Bladder microvascular endothelial cell (primary cell): Measurements from ENCODE around the gene EOGT. TPM values are rescaled to one million over a fixed set of nuclear protein-coding genes. Genes with fewer than 3 reads are reported as not detected.

Experiments used
- total RNA-seq: library from RNA; depleted of rRNA; stranded (reverse); fragments of >200 nt; gene quantifications from 2 replicates; pipeline ENCODE4 v1.2.3, GENCODE V29; 2014

The EOGT gene
- 59.3 and 59.7 TPM in 2 replicates for total RNA-seq

GRCh38 chr3:69013253-69014021 is at the start of gene EOGT:
TSS of gene EOGT (minus strand) at chr3:69013684. CDS start at chr3:69009846, 3,838 bp downstream.

GRCh38 chr3:69051756-69052471 is 38.4 kb upstream of the EOGT start, which contains the start of gene TMF1:
TSS of gene TMF1 (minus strand) at chr3:69052333. CDS start at chr3:69052086, 247 bp downstream.

Other genes starting within 250 kb of the EOGT start
- 0.16 TPM in 1 of 2 replicates, not detected in the other for gene TAFA4, start 81.1 kb downstream of the EOGT start, total RNA-seq
- gene TMF1, start 38.6 kb upstream of the EOGT start, total RNA-seq, result 15.7 and 31.2 TPM in 2 replicates
- gene UBA3, start 66.7 kb upstream of the EOGT start, total RNA-seq, result 46.8 and 72.8 TPM in 2 replicates
- gene ARL6IP5, start 71.3 kb upstream of the EOGT start, total RNA-seq, result 59.4 and 75.3 TPM in 2 replicates
- gene LMOD3, start 108.9 kb upstream of the EOGT start, total RNA-seq, result 0.06 TPM in 1 of 2 replicates, not detected in the other